MG63 (cell line): Measurements from ENCODE around the gene KANK4. TPM values are rescaled to one million over a fixed set of nuclear protein-coding genes. Genes with fewer than 3 reads are reported as not detected.

Experiments used
- DNase-seq: peaks from one replicate; pipeline ENCODE4 v3.0.0-alpha.2; 2020
- H3K27me3 ChIP-seq: fragments of 250-450 bp; sonication (Bioruptor Pico); 2 replicates; pipeline ENCODE4 v1.5.1; 2020; ENCODE audit warnings: mild to moderate bottlenecking, moderate library complexity
- H3K36me3 ChIP-seq: fragments of 250-450 bp; sonication (Bioruptor Pico); 2 replicates; pipeline ENCODE4 v1.5.1; 2020; ENCODE audit warnings: mild to moderate bottlenecking, moderate library complexity
- H3K4me3 ChIP-seq: fragments of 250-450 bp; sonication (Bioruptor Pico); 2 replicates; pipeline ENCODE4 v1.5.1; 2020; ENCODE audit warnings: mild to moderate bottlenecking, moderate library complexity
- H3K9me3 ChIP-seq: fragments of 250-450 bp; sonication (Bioruptor Pico); 2 replicates; pipeline ENCODE4 v1.5.1; 2020; ENCODE audit warnings: mild to moderate bottlenecking, moderate library complexity
- total RNA-seq: library from RNA; depleted of rRNA; stranded (reverse); fragments of >200 nt; shearing (Covaris generic); gene quantifications from 2 replicates; pipeline ENCODE4 v1.2.3, GENCODE V29; 2014; ENCODE audit warnings: low replicate concordance

KANK4 gene
- total RNA-seq, 1 experiment from 2014 or later: not detected

DNA sequence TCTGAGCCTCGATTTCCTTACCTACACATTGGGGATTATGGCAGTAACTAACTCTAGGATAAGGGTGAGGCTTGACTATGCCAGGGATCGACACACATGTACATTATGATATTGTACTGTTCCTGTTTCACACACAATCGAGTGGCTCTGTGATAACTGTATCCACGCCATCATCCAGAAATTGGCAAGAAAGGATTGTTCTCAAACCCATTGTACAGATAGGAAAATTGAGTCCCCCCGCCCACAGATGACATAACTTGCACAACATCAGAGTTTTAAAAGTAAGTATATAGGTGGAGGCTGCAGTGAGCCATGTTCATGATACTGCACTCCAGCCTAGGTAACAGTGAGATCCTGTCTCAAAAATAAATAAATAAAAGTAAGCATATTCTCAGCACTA is 3.8 kb downstream of the KANK4 start:
- Histone ChIP-seq H3K36me3 (no peaks in the 10 kb centered on the region), H3K4me3 (no peak overlapping the region), H3K9me3 (no peaks in the 10 kb centered on the region), H3K27me3 (peaks cover 16% of the 10 kb centered on the region)
- no peak for DNase-seq

DNA sequence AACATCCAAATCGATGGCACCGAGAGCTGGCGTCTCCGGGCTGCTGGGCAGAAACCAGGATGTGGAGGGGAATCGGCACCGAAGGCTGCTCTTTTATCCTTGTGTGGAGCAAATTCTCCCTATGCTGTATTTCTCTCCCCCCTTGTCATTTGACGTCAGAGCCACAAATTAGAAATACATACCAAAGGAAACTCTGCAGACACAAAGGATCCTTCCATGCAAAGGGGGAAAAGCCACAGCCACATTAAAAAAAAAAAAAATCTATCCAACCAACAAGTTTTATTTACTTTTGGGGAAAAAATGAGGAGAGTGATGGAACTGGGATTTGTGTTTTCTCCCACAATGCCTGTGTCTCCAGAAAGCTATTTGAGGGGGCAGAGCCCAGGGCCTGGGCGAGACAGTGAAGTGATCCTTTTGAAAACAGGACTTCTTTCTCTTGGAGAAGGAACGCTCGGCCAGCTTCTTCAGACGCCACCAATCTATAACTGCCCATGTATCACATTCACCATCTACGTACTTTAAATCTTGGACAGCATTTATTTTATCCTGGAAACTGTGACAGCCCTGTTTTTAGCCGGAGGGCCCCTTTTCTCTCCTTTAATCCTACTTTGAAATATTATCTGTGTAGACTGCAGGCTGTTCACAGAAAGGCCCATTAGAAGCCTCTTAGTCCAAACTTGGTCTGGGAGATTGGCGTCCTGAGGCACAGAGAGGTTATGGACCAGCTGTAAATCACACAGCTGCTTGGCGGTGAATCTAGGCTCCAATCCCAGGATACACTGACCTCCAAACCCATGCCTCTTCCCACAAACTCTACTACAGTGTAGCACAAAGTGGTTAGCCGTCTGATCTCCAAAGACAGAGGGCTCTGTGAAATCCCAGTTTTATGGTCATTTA is 4.5 kb downstream of the KANK4 start:
- peaks cover 15% of the 10 kb centered on the region for H3K27me3 ChIP-seq
- H3K9me3 ChIP-seq: no peaks in the 10 kb centered on the region
- no peaks in the 10 kb centered on the region for H3K36me3 ChIP-seq
- H3K4me3 ChIP-seq: no peak overlapping the region
- DNase-seq: no peak

DNA sequence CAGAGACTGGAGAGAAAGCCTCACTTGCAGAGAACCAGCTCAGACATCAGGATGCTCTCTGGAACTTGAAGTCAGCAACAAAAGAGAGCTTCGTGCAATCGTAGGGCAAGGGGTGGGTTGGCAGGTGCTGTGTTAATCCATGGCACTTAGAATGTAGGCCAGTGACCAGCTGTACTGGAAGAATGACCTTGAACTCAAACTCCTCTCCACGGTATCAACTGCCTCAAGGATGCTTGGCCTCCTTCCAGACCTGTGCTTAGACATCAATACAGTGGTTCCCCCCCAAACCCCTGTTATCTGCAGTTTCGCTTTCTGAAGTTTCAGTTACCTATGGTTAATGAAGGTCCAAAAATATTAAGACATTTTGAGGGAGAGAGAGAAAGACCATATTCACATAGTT is 6.5 kb downstream of the KANK4 start:
- Histone ChIP-seq H3K9me3 (no peaks in the 10 kb centered on the region), H3K4me3 (no peak overlapping the region), H3K27me3 (no peaks in the 10 kb centered on the region; the same call in 1 of the 2 replicates), H3K36me3 (no peaks in the 10 kb centered on the region)
- no peak for DNase-seq

DNA sequence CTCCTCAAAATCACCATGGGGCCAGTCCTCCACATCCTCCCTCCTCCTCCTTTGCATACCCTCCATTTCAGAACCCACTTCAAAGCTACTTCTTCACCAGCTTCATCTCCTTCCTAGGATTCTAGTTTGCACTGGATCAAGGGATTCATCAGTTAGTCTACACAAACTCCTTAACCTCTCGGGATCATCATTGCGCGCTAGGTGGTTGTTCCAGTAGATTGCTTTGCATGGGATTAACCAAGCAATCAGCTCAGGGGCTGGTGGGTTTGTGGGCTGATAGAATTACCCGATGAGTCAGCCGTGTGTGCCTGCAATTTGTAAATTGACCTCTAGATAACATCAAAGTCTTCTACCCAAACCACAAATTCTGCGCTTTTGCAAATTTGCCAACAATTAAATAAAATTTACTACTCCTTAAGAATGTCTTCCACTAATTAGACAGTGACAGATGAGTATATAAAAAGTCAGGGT is 7.7 kb downstream of the KANK4 start:
- Histone ChIP-seq H3K4me3 (no peak overlapping the region), H3K36me3 (no peaks in the 10 kb centered on the region), H3K9me3 (no peaks in the 10 kb centered on the region), H3K27me3 (no peaks in the 10 kb centered on the region; the same call in 1 of the 2 replicates)
- no peak for DNase-seq

DNA sequence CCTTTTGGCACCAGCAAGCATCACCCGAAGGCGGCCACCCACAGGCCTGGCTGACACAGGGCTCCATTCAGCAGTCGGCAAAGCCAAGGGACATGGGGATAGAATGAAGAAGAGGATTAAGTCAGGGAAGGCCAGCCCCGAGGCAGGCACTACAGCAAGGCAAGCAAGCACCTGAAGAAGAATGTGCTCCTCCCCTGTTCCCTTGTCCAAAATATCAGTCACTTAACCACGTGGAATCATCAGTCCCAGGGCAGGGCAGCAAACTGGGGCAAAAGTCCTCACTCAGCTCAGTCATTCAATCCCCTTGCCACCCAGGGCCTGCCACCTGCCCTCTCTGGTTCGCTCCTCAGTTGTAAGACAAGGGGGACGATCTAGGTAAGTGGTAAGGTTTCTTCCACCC is 9.3 kb downstream of the KANK4 start:
- no peak overlapping the region for H3K4me3 ChIP-seq
- H3K9me3 ChIP-seq: no peaks in the 10 kb centered on the region
- H3K36me3 ChIP-seq: no peaks in the 10 kb centered on the region

DNA sequence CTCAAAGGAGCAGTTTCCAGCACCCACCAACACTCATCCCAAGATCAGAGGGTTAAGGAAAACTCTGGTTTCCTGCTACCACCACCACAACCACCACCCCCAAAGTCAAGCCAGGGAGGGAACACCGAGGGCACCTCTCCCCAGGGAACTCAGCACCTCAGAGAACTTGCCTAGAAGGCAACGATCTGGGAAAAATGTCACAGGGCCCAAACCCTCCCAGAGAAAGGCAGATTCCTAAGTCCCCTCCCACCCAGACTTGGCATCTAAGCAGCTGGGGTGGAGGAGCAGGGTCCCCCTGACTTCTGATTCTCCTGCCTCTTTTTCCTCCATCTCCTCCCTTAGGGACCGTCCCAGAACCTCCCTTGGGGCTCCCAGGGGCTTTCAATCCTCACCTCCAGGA is 10.6 kb downstream of the KANK4 start:
- H3K9me3 ChIP-seq: no peaks in the 10 kb centered on the region
- no peaks in the 10 kb centered on the region; the same call in 1 of the 2 replicates for H3K27me3 ChIP-seq
- no peak overlapping the region for H3K4me3 ChIP-seq
- no peak for DNase-seq
- no peaks in the 10 kb centered on the region for H3K36me3 ChIP-seq

More for the DNA sequence above, 9.3 kb downstream of the KANK4 start:
- DNase-seq: no peak
- no peaks in the 10 kb centered on the region; the same call in 1 of the 2 replicates for H3K27me3 ChIP-seq

GRCh38 chr1:62307895-62308492 is 11.2 kb downstream of the KANK4 start:
- Histone ChIP-seq H3K36me3 (no peaks in the 10 kb centered on the region), H3K9me3 (no peaks in the 10 kb centered on the region), H3K27me3 (no peaks in the 10 kb centered on the region; the same call in none of the 2 replicates), H3K4me3 (no peak overlapping the region)
- DNase-seq: no peak

DNA sequence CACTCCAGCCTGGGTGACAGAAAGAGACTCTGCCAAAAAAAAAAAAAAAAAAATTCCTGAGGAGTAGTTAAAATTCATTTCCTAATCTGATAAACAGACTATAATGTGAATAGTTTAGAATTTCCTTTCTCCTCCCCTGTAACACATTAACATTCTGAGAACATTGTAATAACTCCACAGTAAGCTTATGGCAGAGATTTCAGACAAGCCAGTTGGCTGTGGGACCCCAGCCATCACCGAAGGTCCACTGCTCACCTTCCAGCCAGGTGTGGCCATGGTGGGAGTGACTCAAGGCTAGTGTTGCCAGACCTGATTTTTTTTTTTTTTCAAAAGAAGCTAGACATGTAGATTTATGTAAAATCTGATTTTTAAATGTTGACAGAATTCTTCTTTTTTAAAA is 11.8 kb downstream of the KANK4 start:
- DNase-seq: no peak
- H3K27me3 ChIP-seq: no peaks in the 10 kb centered on the region; the same call in none of the 2 replicates
- H3K9me3 ChIP-seq: no peaks in the 10 kb centered on the region

DNA sequence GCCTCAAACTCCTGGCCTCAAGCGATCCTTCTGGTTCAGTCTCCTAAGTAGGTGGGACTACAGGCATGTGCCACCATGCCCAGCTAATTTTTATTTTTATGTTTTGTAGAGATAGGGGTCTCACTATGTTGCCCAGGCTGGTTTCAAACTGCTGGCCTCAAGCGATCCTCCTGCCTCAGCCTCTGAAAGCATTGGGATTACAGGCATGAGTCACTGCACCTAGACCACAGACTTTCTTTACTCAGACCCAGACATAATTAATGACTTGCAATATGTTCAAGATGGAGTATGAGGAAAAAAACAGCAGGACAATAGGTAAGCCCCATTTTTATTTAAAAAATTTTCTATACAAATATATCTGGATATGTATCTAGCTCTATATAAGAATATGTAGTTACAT is 13.2 kb downstream of the KANK4 start:
- no peak for DNase-seq
- no peak overlapping the region for H3K4me3 ChIP-seq
- no peaks in the 10 kb centered on the region for H3K36me3 ChIP-seq
- H3K9me3 ChIP-seq: no peaks in the 10 kb centered on the region
- no peaks in the 10 kb centered on the region; the same call in none of the 2 replicates for H3K27me3 ChIP-seq

More for the DNA sequence above, 11.8 kb downstream of the KANK4 start:
- Histone ChIP-seq H3K36me3 (no peaks in the 10 kb centered on the region), H3K4me3 (no peak overlapping the region)

DNA sequence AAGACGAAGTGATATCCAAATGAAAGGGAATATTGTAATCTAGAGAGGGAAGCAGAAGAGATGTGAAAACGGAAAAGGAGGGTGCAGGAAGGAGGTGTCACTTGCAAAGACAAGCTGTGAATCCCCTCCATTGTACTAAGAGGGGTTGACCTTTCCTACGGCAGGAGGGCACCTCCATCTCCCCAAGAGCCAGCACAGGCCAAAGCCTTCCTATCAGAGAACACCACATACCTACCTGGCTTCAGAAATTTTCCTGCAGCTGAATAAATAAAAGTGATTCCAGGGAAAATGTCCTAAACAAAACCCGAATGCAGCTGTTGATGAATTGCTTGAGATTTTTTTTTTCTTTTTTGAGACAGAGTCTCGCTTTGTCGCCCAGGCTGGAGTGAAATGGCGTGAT is 14.3 kb downstream of the KANK4 start:
- Histone ChIP-seq H3K4me3 (no peak overlapping the region), H3K27me3 (no peaks in the 10 kb centered on the region; the same call in none of the 2 replicates), H3K36me3 (no peaks in the 10 kb centered on the region), H3K9me3 (no peaks in the 10 kb centered on the region)
- DNase-seq: no peak

GRCh38 chr1:62304515-62304914 is 14.7 kb downstream of the KANK4 start:
- no peaks in the 10 kb centered on the region for H3K36me3 ChIP-seq
- no peaks in the 10 kb centered on the region for H3K9me3 ChIP-seq
- no peak for DNase-seq
- H3K4me3 ChIP-seq: no peak overlapping the region
- H3K27me3 ChIP-seq: no peaks in the 10 kb centered on the region; the same call in none of the 2 replicates

DNA sequence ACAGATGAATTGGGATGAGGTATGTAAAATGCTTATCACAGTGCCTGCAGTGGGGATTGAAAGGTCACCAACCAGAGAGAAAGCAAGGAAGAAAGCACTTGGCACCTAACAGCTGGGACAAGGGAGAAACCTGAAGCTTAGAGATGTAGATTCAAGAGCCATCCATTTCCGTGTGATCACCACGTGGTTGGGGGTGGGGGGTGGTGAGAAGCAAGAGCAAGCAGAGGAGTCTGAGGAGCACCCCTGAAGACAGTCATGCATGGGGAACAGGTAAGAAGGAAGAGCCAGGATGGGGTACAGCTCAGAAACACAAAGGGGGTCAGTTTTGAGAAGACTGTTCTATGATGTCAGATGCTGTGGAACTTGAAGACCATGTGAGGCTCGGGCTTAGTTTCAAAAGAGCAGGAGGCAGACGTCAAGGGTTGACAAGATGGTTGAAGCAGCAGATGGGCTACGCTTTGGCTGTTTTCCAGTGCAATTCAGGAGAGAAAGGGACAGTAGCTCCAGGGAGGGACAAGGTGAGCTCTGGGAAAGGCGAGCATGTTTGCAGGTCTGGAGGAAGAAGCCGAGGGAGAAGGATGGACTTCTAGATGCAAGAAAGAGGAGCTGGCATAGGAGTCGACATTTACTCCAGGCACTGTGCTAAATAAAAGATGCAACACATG is 17.4 kb downstream of the KANK4 start:
- Histone ChIP-seq H3K9me3 (no peaks in the 10 kb centered on the region), H3K27me3 (no peaks in the 10 kb centered on the region; the same call in 1 of the 2 replicates), H3K36me3 (no peaks in the 10 kb centered on the region), H3K4me3 (no peak overlapping the region)
- no peak for DNase-seq

DNA sequence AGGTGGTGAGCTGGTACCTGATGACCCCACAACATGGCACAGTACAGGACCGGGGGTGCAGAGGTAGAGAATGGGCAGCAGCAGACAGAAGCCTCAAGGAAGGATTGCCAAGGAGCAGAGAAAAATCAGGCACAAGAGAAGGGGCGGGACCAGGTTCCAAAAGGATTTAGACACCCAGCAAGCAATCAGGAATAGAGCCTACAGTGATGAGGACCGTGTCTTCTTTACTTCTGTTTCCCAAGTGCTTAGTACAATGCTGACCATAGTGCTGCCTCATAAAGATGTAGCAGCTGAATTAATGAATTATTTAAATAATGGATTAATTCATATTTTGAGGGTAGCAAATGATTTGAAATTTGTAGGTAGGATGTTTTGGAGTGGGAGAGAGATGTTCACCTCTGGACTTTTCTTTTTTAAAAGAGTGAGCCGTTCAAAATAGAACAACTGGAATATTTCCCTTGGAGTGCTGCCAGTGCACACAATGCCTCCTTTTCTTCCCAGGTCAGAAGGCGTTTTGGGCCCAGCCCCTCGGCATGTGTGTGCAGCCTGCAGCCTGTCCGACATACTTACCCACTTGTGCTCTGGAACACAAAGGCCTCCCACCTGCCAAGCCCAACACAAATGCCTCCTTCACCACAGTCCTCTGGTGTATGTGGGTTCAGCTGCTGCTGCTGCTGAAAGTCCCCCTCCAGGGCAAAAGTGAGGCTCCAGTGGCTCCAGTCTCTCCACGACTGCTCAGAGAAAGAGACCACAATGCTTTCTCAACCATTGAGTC is 19.6 kb downstream of the KANK4 start:
- Histone ChIP-seq H3K36me3 (no peaks in the 10 kb centered on the region), H3K4me3 (no peak overlapping the region), H3K27me3 (no peaks in the 10 kb centered on the region; the same call in 1 of the 2 replicates), H3K9me3 (no peaks in the 10 kb centered on the region)
- DNase-seq: no peak

DNA sequence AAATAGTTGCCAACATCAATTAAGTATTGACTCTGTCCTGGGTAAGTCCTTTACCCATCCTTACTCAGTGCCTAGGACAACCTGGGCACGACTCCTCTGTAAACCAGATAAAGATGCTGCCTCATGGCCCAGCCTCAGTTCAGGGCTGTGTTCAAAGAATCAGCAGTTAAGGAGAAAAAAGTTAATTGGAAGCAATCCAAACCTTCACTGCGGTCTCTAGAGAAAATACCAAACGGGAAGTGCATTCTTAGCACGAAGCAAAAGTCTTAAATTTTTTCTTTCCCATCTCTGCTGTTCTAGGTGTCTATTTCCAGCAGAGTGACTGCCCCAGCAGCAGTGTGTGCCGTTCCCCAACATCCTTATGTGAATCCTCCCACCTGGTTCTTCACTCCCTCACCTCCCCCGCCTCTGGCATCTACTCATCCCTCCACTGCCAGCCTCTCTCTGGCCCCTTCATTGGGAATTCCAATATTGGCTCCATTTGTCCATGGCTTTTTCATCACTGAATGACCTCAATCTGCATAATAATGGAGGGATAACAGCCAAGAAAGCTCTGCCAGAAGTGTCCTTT is 23.2 kb downstream of the KANK4 start:
- Histone ChIP-seq H3K36me3 (no peaks in the 10 kb centered on the region), H3K27me3 (no peaks in the 10 kb centered on the region; the same call in 1 of the 2 replicates), H3K9me3 (no peaks in the 10 kb centered on the region), H3K4me3 (no peak overlapping the region)
- peak; percentile 52 for DNase-seq

GRCh38 chr1:62294261-62294660 is 25.0 kb downstream of the KANK4 start:
- peak; percentile 13 for DNase-seq
- no peaks in the 10 kb centered on the region for H3K9me3 ChIP-seq
- H3K36me3 ChIP-seq: no peaks in the 10 kb centered on the region
- no peak overlapping the region for H3K4me3 ChIP-seq
- no peaks in the 10 kb centered on the region for H3K27me3 ChIP-seq

DNA sequence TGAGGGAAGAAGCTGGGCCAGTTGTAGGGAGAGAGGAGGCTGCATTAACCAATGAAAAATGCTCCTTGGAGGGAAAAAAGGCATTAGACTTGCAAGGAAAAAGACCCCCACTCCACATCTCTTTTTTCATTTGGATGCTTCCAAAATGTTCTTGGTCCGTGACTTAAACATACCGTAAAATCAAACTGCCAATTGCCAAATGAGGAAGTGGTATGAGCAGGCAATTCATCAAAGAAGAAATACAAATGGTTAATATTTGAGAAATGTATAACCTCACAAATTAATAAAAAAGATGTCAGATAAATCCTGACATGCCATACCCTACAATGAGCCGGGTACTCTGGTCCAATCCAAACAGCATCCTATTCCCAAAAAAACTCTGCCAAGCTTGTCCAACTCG is 30.6 kb downstream of the KANK4 start:
- H3K27me3 ChIP-seq: peaks cover 10% of the 10 kb centered on the region; the same call in 1 of the 2 replicates
- no peaks in the 10 kb centered on the region for H3K9me3 ChIP-seq
- H3K4me3 ChIP-seq: no peak overlapping the region
- DNase-seq: no peak
- no peaks in the 10 kb centered on the region for H3K36me3 ChIP-seq
